Measurements from ENCODE around the gene SH2D4B. TPM values are rescaled to one million over a fixed set of nuclear protein-coding genes. Genes with fewer than 3 reads are reported as not detected.

Gene SH2D4B
- total RNA-seq, 1 donor = not detected

- DNase-seq (ENCODE audit: low read depth) = no peak
- H3K4me3 ChIP-seq (ENCODE audit: low read depth, low read length) = no peak overlapping the region
- TF ChIP-seq CTCF (IDR thresholded peaks at IDR 0.05; ENCODE audit: insufficient read depth, low read length) = no peak
These were observed 149.2 kb downstream of the SH2D4B start for GRCh38 chr10:80686734-80687475.

- no peak for DNase-seq (ENCODE audit: low read depth)
- no peak overlapping the region for H3K4me3 ChIP-seq (ENCODE audit: low read depth, low read length)
- TF ChIP-seq CTCF (IDR thresholded peaks at IDR 0.05; ENCODE audit: insufficient read depth, low read length) = no peak
These were observed 149.7 kb downstream of the SH2D4B start for GRCh38 chr10:80687476-80687789.

- no peak for TF ChIP-seq CTCF (IDR thresholded peaks at IDR 0.05; ENCODE audit: insufficient read depth, low read length)
- H3K4me3 ChIP-seq (ENCODE audit: low read depth, low read length) = no peak overlapping the region
- DNase-seq (ENCODE audit: low read depth) = no peak
These were observed 152.7 kb downstream of the SH2D4B start for GRCh38 chr10:80690434-80690833.

- no peak overlapping the region for H3K4me3 ChIP-seq (ENCODE audit: low read depth, low read length)
- TF ChIP-seq CTCF (IDR thresholded peaks at IDR 0.05; ENCODE audit: insufficient read depth, low read length) = no peak
- no peak for DNase-seq (ENCODE audit: low read depth)
These were observed 153.7 kb downstream of the SH2D4B start for GRCh38 chr10:80691441-80691840.

GRCh38 chr10:80693565-80693964 is 155.9 kb downstream of the SH2D4B start:
- H3K4me3 ChIP-seq (ENCODE audit: low read depth, low read length) = no peak overlapping the region
- no peak for TF ChIP-seq CTCF (IDR thresholded peaks at IDR 0.05; ENCODE audit: insufficient read depth, low read length)
- DNase-seq (ENCODE audit: low read depth) = no peak

GRCh38 chr10:80694930-80695329 is 157.2 kb downstream of the SH2D4B start:
- TF ChIP-seq CTCF (IDR thresholded peaks at IDR 0.05; ENCODE audit: insufficient read depth, low read length) = no peak
- no peak for DNase-seq (ENCODE audit: low read depth)
- H3K4me3 ChIP-seq (ENCODE audit: low read depth, low read length) = no peak overlapping the region

Other genes starting within 250 kb of the SH2D4B start
- gene MAT1A, start 248.2 kb upstream of the SH2D4B start, total RNA-seq (ENCODE audit: low replicate concordance) = not detected in 2 replicates
- not detected in 2 replicates for gene DYDC1, start 181.1 kb upstream of the SH2D4B start, total RNA-seq (ENCODE audit: low replicate concordance)
- gene DYDC2, start 181.1 kb upstream of the SH2D4B start, total RNA-seq (ENCODE audit: low replicate concordance) = not detected in 2 replicates
- gene PRXL2A, start 129.4 kb upstream of the SH2D4B start, total RNA-seq (ENCODE audit: low replicate concordance) = 0.90 and 17.7 TPM in 2 replicates
- gene TSPAN14, start 83.6 kb upstream of the SH2D4B start, total RNA-seq (ENCODE audit: low replicate concordance) = 21.3 and 107 TPM in 2 replicates

Data from fibroblast of the aortic adventitia (primary cell).